LNCaP clone FGC (cell line): ENCODE data around the gene KLC3.
"Not testable (repeated sequence)": the region's sequence is repeated elsewhere in the genome, so short reads cannot be mapped to it uniquely, and the experiment has no call there.

Source experiments
- DNase-seq: peaks from one replicate; pipeline ENCODE4 v3.0.0-alpha.2; 2011; ENCODE audit warnings: low read depth
- H3K4me3 ChIP-seq: 2 replicates; pipeline ENCODE4 v1.5.1; 2011; ENCODE audit warnings: mild to moderate bottlenecking, low read depth, low read length, control low read depth
- CTCF ChIP-seq: IDR thresholded peaks from 2 replicates; pipeline ENCODE4 v1.5.1; 2012; ENCODE audit warnings: mild to moderate bottlenecking; ENCODE audit not compliant: control insufficient read depth, insufficient read depth; ENCODE audit errors: extremely low read depth

Gene KLC3

DNA sequence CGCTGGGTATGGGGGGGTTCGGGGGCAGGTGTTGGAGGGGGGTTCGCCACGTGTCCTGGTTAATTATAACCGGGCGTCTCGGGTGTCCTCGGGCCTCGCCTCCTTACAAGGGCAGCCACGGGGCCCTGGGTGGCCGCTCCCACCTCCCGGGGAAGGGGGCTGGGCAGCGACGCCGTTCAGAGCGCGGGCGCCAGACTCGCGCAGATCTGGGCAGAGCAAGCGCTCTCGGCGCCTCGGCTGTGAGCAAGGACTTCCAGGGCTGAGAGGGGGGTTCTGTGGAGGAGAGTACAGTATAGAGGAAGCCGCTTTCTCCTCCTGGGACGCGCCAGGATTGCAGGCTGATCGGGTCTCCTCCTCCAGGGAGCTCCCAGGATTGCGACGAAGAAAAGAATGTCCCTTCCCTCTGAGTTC lies 16.9 kb upstream of the KLC3 start:
- no peak overlapping the region for H3K4me3 ChIP-seq
- no peak for TF ChIP-seq CTCF
- DNase-seq = no peak

DNA sequence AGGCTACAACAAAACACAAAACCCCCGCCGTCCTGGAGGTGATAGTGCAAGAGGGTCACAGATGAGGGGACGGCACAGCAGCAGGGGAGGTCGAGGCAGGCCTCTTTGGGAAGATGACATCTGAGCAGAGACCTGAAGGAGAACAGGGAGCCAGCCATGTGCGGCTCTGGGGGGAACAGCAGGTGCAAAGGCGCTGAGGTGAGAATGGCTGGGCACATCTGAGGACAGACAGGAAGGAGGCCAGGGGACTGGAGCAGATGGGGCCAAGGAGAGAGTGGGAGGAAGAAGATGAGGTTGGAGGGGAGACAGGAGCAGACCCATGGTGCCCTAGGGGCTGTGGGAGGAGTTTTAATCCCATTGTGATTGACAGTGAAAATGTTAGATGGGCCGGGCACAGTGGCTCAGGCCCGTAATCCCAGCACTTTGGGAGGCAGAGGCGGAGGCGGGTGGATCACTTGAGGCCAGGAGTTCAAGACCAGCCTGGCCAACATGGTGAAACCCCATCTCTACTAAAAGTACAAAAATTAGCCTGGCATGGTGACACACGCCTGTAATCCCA lies 16.1 kb upstream of the KLC3 start:
- no peak overlapping the region for H3K4me3 ChIP-seq
- DNase-seq = no peak
- no peak for TF ChIP-seq CTCF

DNA sequence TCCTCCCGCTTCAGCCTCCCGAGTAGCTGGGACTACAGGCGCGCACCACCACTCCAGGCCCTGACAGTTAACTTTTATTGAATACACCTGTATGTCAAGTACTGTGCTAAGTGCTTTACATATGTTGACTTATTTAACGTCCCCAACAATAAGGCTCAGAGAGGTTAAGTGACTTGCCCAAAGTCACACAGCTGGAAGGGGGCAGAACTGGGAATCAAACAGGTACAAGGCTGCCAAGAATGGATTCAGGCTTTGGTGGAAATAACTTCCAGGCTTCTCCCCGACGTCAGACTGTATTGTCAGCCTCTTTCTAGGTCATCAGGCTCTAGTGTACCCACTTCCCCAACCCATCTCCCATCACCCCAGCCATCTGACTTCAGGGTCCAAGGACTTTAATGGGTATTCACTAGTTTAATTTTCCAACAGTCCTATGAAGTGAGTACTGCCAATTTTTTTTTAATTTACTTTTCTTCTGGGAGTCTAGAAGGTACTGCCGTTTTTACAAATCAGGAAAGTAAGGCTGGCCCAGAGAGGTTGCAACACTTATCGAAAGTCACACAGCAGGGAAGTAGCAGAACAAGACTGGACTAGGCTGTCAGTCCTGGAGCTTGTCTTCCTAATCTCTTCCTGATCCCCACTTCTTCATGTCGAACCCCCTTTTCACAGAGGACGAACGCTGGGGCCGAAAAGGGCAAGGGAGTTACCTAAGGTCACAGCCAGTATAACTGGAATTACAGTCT lies 13.0 kb upstream of the KLC3 start:
- no peak overlapping the region for H3K4me3 ChIP-seq
- no peak for TF ChIP-seq CTCF
- DNase-seq = no peak

DNA sequence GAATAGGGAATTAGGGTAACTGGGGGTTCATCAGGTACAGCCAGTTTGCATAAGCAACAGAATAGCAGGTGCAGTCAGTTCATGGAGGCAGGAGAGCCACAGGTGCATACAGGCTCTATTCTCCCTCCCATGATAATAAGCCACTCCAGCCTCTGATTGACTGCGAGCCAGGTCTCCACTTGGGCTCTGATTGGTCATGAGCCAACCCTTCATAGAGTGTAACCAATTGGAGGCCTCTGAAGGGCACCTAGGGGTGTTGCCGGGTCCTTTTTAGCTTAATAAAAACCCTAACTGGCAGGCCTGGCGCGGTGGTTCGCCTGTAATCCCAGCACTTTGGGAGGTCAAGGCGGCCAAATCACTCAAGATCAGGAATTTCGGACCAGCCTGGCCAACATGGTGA lies 9.1 kb upstream of the KLC3 start:
- no peak overlapping the region for H3K4me3 ChIP-seq
- no peak for TF ChIP-seq CTCF
- DNase-seq = no peak

- TF ChIP-seq CTCF = no peak
- H3K4me3 ChIP-seq = no peak overlapping the region
- DNase-seq = no peak
Observed at GRCh38 chr19:45333609-45334303, 6.8 kb upstream of the KLC3 start.

- not testable (repeated sequence) for H3K4me3 ChIP-seq, DNase-seq
Observed at GRCh38 chr19:45334881-45335280, 5.7 kb upstream of the KLC3 start.

DNA sequence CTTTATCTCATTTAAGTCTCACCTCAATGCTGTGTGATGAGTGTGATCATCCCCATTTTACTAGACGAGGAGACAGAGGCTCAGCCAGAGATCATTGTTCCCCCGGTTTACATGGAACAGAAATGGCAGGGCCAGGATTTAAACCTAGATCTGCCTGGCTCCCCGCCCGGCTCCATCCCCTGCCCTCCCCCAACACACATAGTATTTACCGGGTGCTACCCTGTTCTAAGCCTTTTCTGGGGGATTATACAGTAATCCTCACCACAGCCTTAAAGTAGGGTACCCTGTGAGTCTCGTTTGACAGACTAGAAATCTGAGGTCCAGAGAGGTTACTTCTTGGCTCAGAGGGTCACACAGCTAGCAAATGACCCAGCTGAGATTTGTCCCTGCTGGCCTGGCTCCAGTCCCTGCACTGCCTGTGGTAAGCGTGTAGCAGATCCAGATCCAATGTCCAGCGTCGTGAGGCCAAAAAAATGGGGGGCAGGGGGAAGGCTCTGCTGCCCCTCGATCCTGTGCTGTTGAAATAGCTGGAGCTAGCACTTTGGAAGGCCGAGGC lies 3.8 kb upstream of the KLC3 start:
- TF ChIP-seq CTCF = no peak

More for the DNA sequence above, 3.8 kb upstream of the KLC3 start:
- DNase-seq = no peak
- H3K4me3 ChIP-seq = no peak overlapping the region
